Mesenchymal stem cell (in vitro differentiated cells and primary cell): ENCODE measurements around the gene ASB7.
A peak's percentile ranks its signal among the peaks of the same experiment; 100 is the strongest.

Experiments used
- DNase-seq: peaks from one replicate; pipeline ENCODE4 v3.0.0-alpha.2; 2013
- H2AFZ ChIP-seq: one replicate; pipeline ENCODE4 v1.6.1; 2013; ENCODE audit warnings: low read depth, mild to moderate bottlenecking, control low read depth, inconsistent platforms, low read length, moderate library complexity
- H2AK5ac ChIP-seq: 2 replicates; pipeline ENCODE4 v1.6.1; 2013; ENCODE audit warnings: low read length, moderate library complexity, mild to moderate bottlenecking, inconsistent platforms; ENCODE audit not compliant: severe bottlenecking
- H2BK120ac ChIP-seq: one replicate; pipeline ENCODE4 v1.6.1; 2013; ENCODE audit warnings: low read depth, mild to moderate bottlenecking, inconsistent platforms, low read length, moderate library complexity
- H2BK12ac ChIP-seq, 2 experiments: one replicate each; pipeline ENCODE4 v1.6.1; 2013; ENCODE audit warnings: inconsistent platforms in 2 of 2, low read length in 2 of 2, mild to moderate bottlenecking in 2 of 2, moderate library complexity in 2 of 2, control low read depth in 1 of 2
- H2BK15ac ChIP-seq: one replicate; pipeline ENCODE4 v1.6.1; 2013; ENCODE audit warnings: mild to moderate bottlenecking, low read depth, inconsistent platforms; ENCODE audit not compliant: poor library complexity, severe bottlenecking
- H2BK5ac ChIP-seq: 2 replicates; pipeline ENCODE4 v1.6.1; 2013; ENCODE audit warnings: low read depth, mild to moderate bottlenecking, low read length, control low read depth, inconsistent platforms; ENCODE audit not compliant: poor library complexity, severe bottlenecking
- H3K14ac ChIP-seq, 2 experiments: one replicate each; pipeline ENCODE4 v1.6.1; 2013; ENCODE audit warnings: inconsistent platforms in 2 of 2, low read length in 2 of 2, control low read depth in 1 of 2, mild to moderate bottlenecking in 1 of 2, moderate library complexity in 1 of 2
- H3K18ac ChIP-seq, 2 experiments: one replicate each; pipeline ENCODE4 v1.6.1; 2013; ENCODE audit warnings: inconsistent platforms in 2 of 2, low read length in 2 of 2, control low read depth in 1 of 2, low read depth in 1 of 2, mild to moderate bottlenecking in 1 of 2
- H3K23ac ChIP-seq, 2 experiments: one replicate each; pipeline ENCODE4 v1.6.1; 2013; ENCODE audit warnings: inconsistent platforms in 2 of 2, low read length in 2 of 2, mild to moderate bottlenecking in 2 of 2, moderate library complexity in 2 of 2, control low read depth in 1 of 2
- H3K27ac ChIP-seq: 2 replicates; pipeline ENCODE4 v1.5.1; 2013; ENCODE audit warnings: mild to moderate bottlenecking, moderate library complexity, low read length, control low read depth, inconsistent platforms; ENCODE audit not compliant: poor library complexity, severe bottlenecking
- H3K27me3 ChIP-seq, 2 experiments: 2 replicates each; pipeline versions ENCODE4 v1.6.1 to v1.7.0; 2013; ENCODE audit warnings: low read length in 2 of 2, mild to moderate bottlenecking in 2 of 2, moderate library complexity in 2 of 2, control low read depth in 1 of 2, inconsistent platforms in 1 of 2; ENCODE audit not compliant: control insufficient read depth in 1 of 2, insufficient read depth in 1 of 2
- H3K36me3 ChIP-seq, 2 experiments: 2 replicates each; pipeline versions ENCODE4 v1.6.1 to v1.7.0; 2013; ENCODE audit warnings: low read length in 2 of 2, control low read depth in 1 of 2, inconsistent platforms in 1 of 2, low read depth in 1 of 2, mild to moderate bottlenecking in 1 of 2; ENCODE audit not compliant: insufficient read depth in 2 of 2, control insufficient read depth in 1 of 2
- H3K4ac ChIP-seq, 2 experiments: one replicate each; pipeline ENCODE4 v1.6.1; 2013; ENCODE audit warnings: inconsistent platforms in 2 of 2, low read length in 2 of 2, mild to moderate bottlenecking in 2 of 2, moderate library complexity in 2 of 2, control low read depth in 1 of 2, low read depth in 1 of 2
- H3K4me1 ChIP-seq: 2 replicates; pipeline ENCODE4 v1.6.1; 2013; ENCODE audit warnings: low read depth, low read length, control low read depth; ENCODE audit not compliant: control insufficient read depth, insufficient read depth
- H3K4me2 ChIP-seq: 2 replicates; pipeline ENCODE4 v1.6.1; 2013; ENCODE audit warnings: low read length, mild to moderate bottlenecking, inconsistent platforms; ENCODE audit not compliant: poor library complexity, severe bottlenecking
- H3K4me3 ChIP-seq, 2 experiments: 2 replicates each; pipeline versions ENCODE4 v1.5.1 to v1.7.0; 2013; ENCODE audit warnings: low read length in 2 of 2, mild to moderate bottlenecking in 2 of 2, control low read depth in 1 of 2, low read depth in 1 of 2; ENCODE audit not compliant: insufficient read depth in 1 of 2
- H3K79me1 ChIP-seq: replicated peaks from 2 replicates; pipeline ENCODE4 v1.6.1; 2013; ENCODE audit warnings: mild to moderate bottlenecking, control low read depth, low read length, inconsistent platforms; ENCODE audit not compliant: poor library complexity, severe bottlenecking
- H3K9ac ChIP-seq: 2 replicates; pipeline ENCODE4 v1.7.0; 2013; ENCODE audit warnings: mild to moderate bottlenecking, low read length, moderate library complexity
- H3K9me3 ChIP-seq: 2 replicates; pipeline ENCODE4 v1.7.0; 2013; ENCODE audit warnings: mild to moderate bottlenecking, low read length; ENCODE audit not compliant: control insufficient read depth
- H4K8ac ChIP-seq: one replicate; pipeline ENCODE4 v1.6.1; 2013; ENCODE audit warnings: inconsistent platforms, mild to moderate bottlenecking, low read length, moderate library complexity
- H4K91ac ChIP-seq: one replicate; pipeline ENCODE4 v1.6.1; 2013; ENCODE audit warnings: mild to moderate bottlenecking, low read length, inconsistent platforms
- WGBS: methylation state at CpG from one replicate; pipeline ENCODE4 v1.1.7; 2013; ENCODE audit warnings: mixed read lengths; 5-methylcytosine and 5-hydroxymethylcytosine counted together

Gene ASB7

DNA sequence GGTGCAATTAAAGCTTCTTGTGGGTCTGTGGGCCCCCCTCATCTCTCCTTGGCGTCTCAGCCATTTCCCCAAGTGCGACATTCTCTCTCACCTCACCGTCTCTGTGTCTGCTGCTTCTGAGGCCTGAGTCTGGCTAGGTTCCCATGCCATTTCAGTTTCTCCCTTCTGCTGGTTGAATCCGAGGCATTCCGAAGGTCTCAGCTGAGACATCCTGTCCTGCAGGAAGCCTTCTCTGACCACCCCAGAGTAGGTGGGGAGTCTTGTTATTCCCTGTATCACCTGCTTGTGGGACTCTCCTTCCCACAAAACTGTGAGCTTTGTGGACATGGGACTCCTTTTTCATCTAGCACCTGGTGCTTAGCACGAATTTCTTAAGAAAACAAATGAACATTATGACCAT lies 78.3 kb downstream of the ASB7 start:
- Histone ChIP-seq H3K23ac (no peak overlapping the region), H2BK120ac (no peak overlapping the region), H3K4me2 (no peak overlapping the region), H3K79me1 (no peaks in the 10 kb centered on the region), H3K4me1 (no peaks in the 10 kb centered on the region), H3K27ac (no peak overlapping the region), H2BK12ac (no peak overlapping the region), H3K9ac (no peak overlapping the region), H3K4me3 (no peak overlapping the region), H4K91ac (no peak overlapping the region), H3K4ac (no peak overlapping the region), H2BK5ac (no peak overlapping the region), H3K36me3 (no peaks in the 10 kb centered on the region), H2AFZ (no peak overlapping the region), H3K18ac (no peak overlapping the region), H3K9me3 (no peaks in the 10 kb centered on the region), H2AK5ac (no peak overlapping the region), H3K27me3 (no peaks in the 10 kb centered on the region), H3K14ac (no peak overlapping the region), H2BK15ac (no peak overlapping the region), H4K8ac (no peak overlapping the region)
- DNase-seq = no peak
- WGBS = 84% methylated on average over 5 of the region's 6 CpGs

DNA sequence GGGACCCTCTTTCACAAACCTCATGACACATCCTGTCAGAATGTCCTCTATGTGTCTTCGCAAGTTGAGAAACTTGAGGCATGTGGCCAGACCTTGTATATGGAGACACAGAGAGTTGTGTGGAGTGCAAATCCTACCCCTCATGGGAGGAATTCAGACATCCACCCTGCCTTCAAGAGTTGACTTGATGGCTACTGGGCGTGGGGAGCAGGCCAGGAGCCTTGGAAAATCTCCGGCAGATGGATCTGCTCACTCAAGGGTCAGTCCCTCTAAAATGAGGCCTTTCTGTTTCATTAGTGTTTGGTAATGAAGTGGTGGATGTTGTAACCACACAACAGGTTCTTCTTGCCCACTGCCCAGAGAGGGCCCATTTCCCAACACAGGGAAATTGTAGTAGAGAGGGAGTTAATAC lies 79.0 kb downstream of the ASB7 start:
- Histone ChIP-seq H3K18ac (no peak overlapping the region), H3K27ac (no peak overlapping the region), H2AK5ac (no peak overlapping the region), H3K27me3 (no peaks in the 10 kb centered on the region), H3K4me1 (no peaks in the 10 kb centered on the region), H2AFZ (no peak overlapping the region), H3K79me1 (no peaks in the 10 kb centered on the region), H3K4ac (no peak overlapping the region), H2BK5ac (no peak overlapping the region), H2BK15ac (no peak overlapping the region), H3K9ac (no peak overlapping the region), H2BK12ac (no peak overlapping the region), H3K36me3 (no peaks in the 10 kb centered on the region), H2BK120ac (no peak overlapping the region), H4K8ac (no peak overlapping the region), H3K4me3 (no peak overlapping the region), H3K14ac (no peak overlapping the region), H3K4me2 (no peak overlapping the region), H4K91ac (no peak overlapping the region), H3K9me3 (no peaks in the 10 kb centered on the region), H3K23ac (no peak overlapping the region)
- no peak for DNase-seq
- 77% methylated on average over 3 of the region's 3 CpGs for WGBS

DNA sequence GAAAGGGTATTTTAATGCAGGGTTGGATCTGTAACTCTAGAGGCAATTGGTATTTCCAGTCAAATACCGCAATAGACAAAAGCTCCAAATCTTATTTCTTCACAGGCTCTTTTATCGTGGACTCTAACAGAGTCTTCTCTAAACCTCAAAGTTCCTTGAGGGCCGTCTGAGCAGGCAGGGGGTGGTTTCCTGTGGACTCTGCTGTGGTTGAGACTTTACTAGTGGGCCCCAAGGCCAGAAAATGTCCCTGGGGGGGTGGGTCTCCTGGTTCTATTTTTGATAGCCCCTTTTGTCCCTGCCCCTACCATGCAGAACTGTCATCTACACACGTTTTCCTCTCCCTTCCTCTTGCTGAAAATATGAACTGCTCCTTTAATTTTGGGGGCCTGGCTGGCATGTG lies 80.1 kb downstream of the ASB7 start:
- no peak overlapping the region for H4K8ac ChIP-seq
- no peak overlapping the region for H2BK15ac ChIP-seq
- H3K27me3 ChIP-seq = no peaks in the 10 kb centered on the region
- H3K79me1 ChIP-seq = no peaks in the 10 kb centered on the region
- H3K36me3 ChIP-seq = no peaks in the 10 kb centered on the region
- H3K9ac ChIP-seq = no peak overlapping the region
- H2BK120ac ChIP-seq = no peak overlapping the region
- no peak overlapping the region for H2AK5ac ChIP-seq
- H3K23ac ChIP-seq = no peak overlapping the region
- no peak overlapping the region for H3K4me3 ChIP-seq
- WGBS = no CpG with 5 or more reads among the region's 4 CpGs
- no peaks in the 10 kb centered on the region for H3K9me3 ChIP-seq
- no peak overlapping the region for H3K4me2 ChIP-seq
- H2AFZ ChIP-seq = no peak overlapping the region
- no peak overlapping the region for H3K14ac ChIP-seq
- H2BK5ac ChIP-seq = no peak overlapping the region
- H3K27ac ChIP-seq = no peak overlapping the region
- DNase-seq = no peak
- no peak overlapping the region for H3K4ac ChIP-seq
- no peak overlapping the region for H3K18ac ChIP-seq
- H4K91ac ChIP-seq = no peak overlapping the region
- H2BK12ac ChIP-seq = no peak overlapping the region
- no peaks in the 10 kb centered on the region for H3K4me1 ChIP-seq

DNA sequence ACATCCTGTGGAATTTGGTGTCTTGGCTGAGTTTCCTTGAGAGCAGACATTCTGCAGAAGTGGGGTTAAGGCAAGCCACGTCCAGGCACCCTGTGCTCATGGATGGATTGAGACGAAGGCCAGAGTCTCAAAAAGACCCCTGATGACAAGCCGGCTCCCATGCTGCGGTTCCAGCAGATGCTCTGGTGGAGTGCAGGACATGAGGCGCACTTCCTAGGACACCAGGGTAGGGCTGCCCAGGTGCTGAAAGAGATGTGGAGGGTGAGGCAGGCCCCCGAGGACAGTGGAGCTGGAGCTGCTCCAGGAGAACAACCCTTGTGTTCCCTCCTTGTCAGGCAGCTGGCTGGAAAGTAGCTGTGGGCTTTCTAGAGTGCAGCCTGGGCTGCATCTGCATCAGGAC lies 81.0 kb downstream of the ASB7 start:
- H2BK5ac ChIP-seq = no peak overlapping the region
- H2BK120ac ChIP-seq = no peak overlapping the region
- 81% methylated on average over 6 of the region's 6 CpGs for WGBS
- peaks cover 2% of the 10 kb centered on the region for H3K4me1 ChIP-seq
- H3K79me1 ChIP-seq = no peaks in the 10 kb centered on the region
- no peak overlapping the region for H3K18ac ChIP-seq
- no peak overlapping the region for H3K4ac ChIP-seq
- no peak overlapping the region for H3K27ac ChIP-seq
- no peak for DNase-seq
- H2AK5ac ChIP-seq = no peak overlapping the region
- H3K4me2 ChIP-seq = no peak overlapping the region
- H3K9ac ChIP-seq = no peak overlapping the region
- H4K91ac ChIP-seq = no peak overlapping the region
- no peak overlapping the region for H2BK15ac ChIP-seq
- no peaks in the 10 kb centered on the region for H3K9me3 ChIP-seq
- no peak overlapping the region for H3K23ac ChIP-seq
- peak overlapping the region in 1 of 2 experiments; percentile 15 for H2BK12ac ChIP-seq
- H3K27me3 ChIP-seq = peaks cover 0 to 6% of the 10 kb centered on the region in 2 experiments
- H3K36me3 ChIP-seq = no peaks in the 10 kb centered on the region
- no peak overlapping the region for H3K4me3 ChIP-seq
- H3K14ac ChIP-seq = no peak overlapping the region
- H4K8ac ChIP-seq = no peak overlapping the region
- H2AFZ ChIP-seq = no peak overlapping the region
